Camera-type eye (tissue), 1 donor: ENCODE results near the gene NCS1. TPM values are rescaled to one million over a fixed set of nuclear protein-coding genes. Genes with fewer than 3 reads are reported as not detected.

Experiments
- total RNA-seq: library from RNA; depleted of rRNA; stranded (reverse); fragments of >200 nt; gene quantifications from one replicate; pipeline ENCODE4 v1.2.3, GENCODE V29; 2014

NCS1 gene
- total RNA-seq = 29.7 TPM

DNA sequence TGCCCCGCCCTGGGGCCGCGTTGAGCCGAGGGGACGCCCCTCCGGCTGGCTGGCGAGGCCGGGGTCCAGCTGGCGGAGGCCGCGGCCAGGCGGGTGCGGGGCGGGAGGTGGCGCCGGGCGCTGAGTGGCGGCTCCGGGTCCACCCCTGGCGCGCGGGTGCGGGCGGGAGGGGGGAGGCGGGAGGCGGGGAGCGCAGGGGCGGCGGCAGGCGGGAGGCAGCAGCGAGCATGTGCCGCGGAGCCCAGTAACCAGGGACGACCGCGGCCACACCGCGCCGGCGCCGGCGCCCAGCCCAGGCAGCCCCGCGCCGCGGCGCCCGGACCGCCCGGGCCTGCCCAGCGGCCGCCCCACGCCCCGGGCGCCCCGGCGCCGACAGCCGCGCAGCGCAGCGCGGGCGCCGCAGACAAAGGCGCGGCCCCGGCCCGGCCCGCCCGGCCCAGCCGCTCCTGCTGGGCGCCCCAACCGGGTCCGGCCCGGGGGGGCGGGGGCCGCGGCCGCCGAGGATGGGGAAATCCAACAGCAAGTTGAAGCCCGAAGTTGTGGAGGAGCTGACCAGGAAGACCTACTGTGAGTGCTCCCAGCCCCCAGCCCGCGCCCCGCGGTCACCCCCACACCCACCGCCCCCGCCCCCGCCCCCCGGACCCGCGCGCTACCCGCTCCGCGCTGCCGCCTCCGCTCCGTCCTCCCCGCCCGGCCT is at the start of gene NCS1:
Gene NCS1, plus strand, starts transcription at position 244 of the 697 bp plus-strand sequence. Its CDS starts 260 bp downstream, at position 504.

DNA sequence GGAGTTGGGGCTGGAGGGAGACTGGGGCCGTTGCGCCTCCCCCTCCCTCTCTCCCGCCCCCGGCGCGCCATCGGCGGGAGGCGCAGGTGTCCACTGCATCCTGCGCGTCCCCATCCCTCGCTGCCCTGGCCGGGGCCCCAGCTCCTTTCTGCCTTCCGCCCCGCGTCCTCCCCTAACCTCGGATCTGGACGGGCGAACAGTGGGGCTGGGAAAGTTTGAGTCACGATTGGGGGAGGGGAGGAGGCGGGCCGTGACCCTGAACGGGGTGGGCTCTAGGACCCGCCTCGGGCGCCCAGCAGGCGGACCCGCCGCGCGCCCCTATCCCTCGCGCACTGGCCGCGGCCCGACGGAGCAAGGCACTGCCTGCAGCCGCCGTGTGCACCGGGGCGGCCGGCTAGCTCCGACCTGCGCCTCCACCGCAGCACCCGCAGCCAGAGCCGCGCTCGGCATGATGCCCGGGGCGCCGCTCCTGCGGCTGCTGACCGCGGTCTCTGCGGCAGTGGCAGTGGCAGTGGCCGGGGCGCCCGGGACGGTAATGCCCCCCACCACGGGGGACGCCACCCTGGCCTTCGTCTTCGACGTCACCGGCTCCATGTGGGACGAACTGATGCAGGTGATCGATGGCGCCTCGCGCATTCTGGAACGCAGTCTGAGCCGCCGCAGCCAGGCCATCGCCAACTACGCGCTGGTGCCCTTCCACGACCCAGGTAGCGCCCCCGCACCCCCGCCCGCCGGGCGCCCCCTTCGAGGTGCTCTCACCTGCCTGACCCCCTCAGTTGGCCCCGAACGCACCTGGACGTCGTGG is 93.4 kb downstream of the NCS1 start, which contains the start of gene HMCN2:
Gene HMCN2, plus strand, starts transcription at position 330 of the 805 bp plus-strand sequence. Its CDS starts 119 bp downstream, at position 449.

Other genes with a start within 250 kb of the NCS1 start
- 62.3 TPM for gene FNBP1, start 129.2 kb upstream of the NCS1 start, total RNA-seq
- 45.4 TPM for gene GPR107, start 118.5 kb upstream of the NCS1 start, total RNA-seq
- gene HMCN2, start 93.4 kb downstream of the NCS1 start, total RNA-seq = 6.0 TPM